ENCODE data around the gene CFAP53.

DNA sequence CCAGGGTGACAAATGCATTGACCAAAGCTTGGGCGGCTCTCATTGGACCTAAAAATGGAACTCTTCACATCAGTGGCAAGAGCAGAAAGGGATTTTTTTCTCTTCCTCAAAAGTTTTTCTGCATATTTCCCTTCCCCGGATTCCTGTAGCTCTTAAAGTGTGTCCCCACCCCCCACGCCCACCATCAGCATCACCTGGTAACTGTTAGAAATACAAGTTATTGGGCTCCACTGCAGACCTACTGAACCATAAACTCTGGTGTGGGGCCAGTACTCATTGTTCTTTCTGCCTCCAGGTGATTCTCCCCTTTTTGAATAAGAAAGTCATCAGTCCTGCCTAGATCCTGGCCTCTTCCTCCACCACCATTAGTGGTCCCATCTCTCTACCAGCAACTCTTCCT is 70.0 kb downstream of the CFAP53 start:
- TF ChIP-seq FOXA1 (IDR thresholded peaks at IDR 0.05) (no peak), SP1 (IDR thresholded peaks at IDR 0.05) (no peak)
- TF ChIP-seq, protein P1, sequence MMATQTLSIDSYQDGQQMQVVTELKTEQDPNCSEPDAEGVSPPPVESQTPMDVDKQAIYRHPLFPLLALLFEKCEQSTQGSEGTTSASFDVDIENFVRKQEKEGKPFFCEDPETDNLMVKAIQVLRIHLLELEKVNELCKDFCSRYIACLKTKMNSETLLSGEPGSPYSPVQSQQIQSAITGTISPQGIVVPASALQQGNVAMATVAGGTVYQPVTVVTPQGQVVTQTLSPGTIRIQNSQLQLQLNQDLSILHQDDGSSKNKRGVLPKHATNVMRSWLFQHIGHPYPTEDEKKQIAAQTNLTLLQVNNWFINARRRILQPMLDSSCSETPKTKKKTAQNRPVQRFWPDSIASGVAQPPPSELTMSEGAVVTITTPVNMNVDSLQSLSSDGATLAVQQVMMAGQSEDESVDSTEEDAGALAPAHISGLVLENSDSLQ (IDR thresholded peaks at IDR 0.05), result no peak
